K562 (cell line): Measurements from ENCODE around the gene CHAMP1. TPM values are rescaled to one million over a fixed set of nuclear protein-coding genes. Genes with fewer than 3 reads are reported as not detected.

Experiments used
- BRF1 ChIP-seq: IDR thresholded peaks from 3 replicates; pipeline ENCODE4 v1.6.1; 2011; ENCODE audit warnings: borderline replicate concordance, mild to moderate bottlenecking; ENCODE audit not compliant: insufficient read length; ENCODE audit errors: extremely low read depth
- CBX2 ChIP-seq: fragments of 200-600 bp; sonication (generic); IDR thresholded peaks from one replicate; pipeline ENCODE4 v1.6.1; 2012; ENCODE audit warnings: mild to moderate bottlenecking, low read length, inconsistent platforms; ENCODE audit not compliant: insufficient read depth, poor library complexity, severe bottlenecking
- CXXC5 ChIP-seq: fragments of 250-450 bp; sonication (Bioruptor Pico); IDR thresholded peaks from 2 replicates; pipeline ENCODE4 v1.8.0; 2022; ENCODE audit warnings: inconsistent platforms, mild to moderate bottlenecking, moderate library complexity
- EHMT2 ChIP-seq: fragments of 450-650 bp; IDR thresholded peaks from 2 replicates; pipeline ENCODE4 v1.6.1; 2018; ENCODE audit warnings: antibody characterized with exemption
- ESRRB ChIP-seq: fragments of 250-450 bp; sonication (Bioruptor Pico); IDR thresholded peaks from 2 replicates; pipeline ENCODE4 v1.5.0; 2020; ENCODE audit warnings: mild to moderate bottlenecking, moderate library complexity, borderline replicate concordance
- HDAC1 ChIP-seq, 2 experiments: fragments of 450-650 bp; IDR thresholded peaks; 2 replicates each; pipeline ENCODE4 v1.6.1; 2016 to 2017; ENCODE audit warnings: inconsistent platforms in 1 of 2, mild to moderate bottlenecking in 1 of 2, moderate library complexity in 1 of 2
- MECOM ChIP-seq: fragments of 250-450 bp; sonication (Bioruptor Pico); IDR thresholded peaks from 2 replicates; pipeline ENCODE4 v1.8.0; 2022; ENCODE audit warnings: inconsistent platforms
- RBM39 ChIP-seq: fragments of 200-400 bp; formaldehyde crosslinking; optimal IDR thresholded peaks from 2 replicates; pipeline ENCODE3; 2018; ENCODE audit warnings: low read depth, low read length
- TEAD1 ChIP-seq, 2 experiments: fragments of 450-650 bp in 1 of 2; sonication (generic) in 1 of 2; formaldehyde crosslinking; IDR thresholded peaks; 2 replicates each; pipeline versions ENCODE4 v1.4.0 to v1.8.0; 2020 to 2022; ENCODE audit warnings: mild to moderate bottlenecking in 2 of 2, missing genetic modification reagents in 1 of 2
- TOE1 ChIP-seq, 2 experiments: fragments of 450-650 bp in 1 of 2; sonication (generic) in 1 of 2; formaldehyde crosslinking in 1 of 2; IDR thresholded peaks; 2 replicates each; pipeline versions ENCODE4 v1.7.1 to v1.8.0; 2016 to 2022; ENCODE audit warnings: borderline replicate concordance in 2 of 2, mild to moderate bottlenecking in 2 of 2, antibody characterized with exemption in 1 of 2, inconsistent platforms in 1 of 2, low read depth in 1 of 2, missing genetic modification reagents in 1 of 2, moderate library complexity in 1 of 2
- ZNF197 ChIP-seq: fragments of 200-800 bp; sonication (Bioruptor generic); IDR thresholded peaks from 2 replicates; pipeline ENCODE4 v1.6.1; 2016; ENCODE audit warnings: low read depth, missing genetic modification characterization, missing compliant biosample characterization
- ZNF23 ChIP-seq: fragments of 250-450 bp; sonication (Bioruptor Pico); IDR thresholded peaks from 2 replicates; pipeline ENCODE4 v1.4.0; 2020; ENCODE audit warnings: mild to moderate bottlenecking
- ZNF316 ChIP-seq: fragments of 450-650 bp; IDR thresholded peaks from 2 replicates; pipeline ENCODE4 v1.6.1; 2016
- polyA plus RNA-seq, 8 experiments: library from polyadenylated mRNA; depleted of rRNA in 4 of 8; stranded (reverse) in 5 of 8; unstranded in 3 of 8; fragments of >200 nt; fragmentation: Nextera tagmentation in 2 of 8; fragmentation: Illumina TruSeq in 1 of 8; extraction: Ambion mirVana in 2 of 8; extraction: Trizol in 1 of 8; gene quantifications; 2 replicates each; pipeline versions ENCODE4 v1.2.1 to v1.2.3, GENCODE V29; 2011 to 2014; ENCODE audit warnings: inconsistent platforms in 1 of 8, missing spikeins in 1 of 8
- total RNA-seq, 7 experiments: library from RNA; depleted of rRNA in 6 of 7; stranded (reverse); fragments of >200 nt in 6 of 7; fragmentation: Illumina TruSeq in 2 of 7; extraction: Trizol in 2 of 7; gene quantifications; 2 replicates each; pipeline versions ENCODE4 v1.2.1 to v1.2.3, GENCODE V29; 2011 to 2021; ENCODE audit warnings: low replicate concordance in 1 of 7
- TF ChIP-seq, protein P1 (sequence below): fragments of 450-650 bp; IDR thresholded peaks from 2 replicates; pipeline ENCODE4 v1.6.1; 2014; ENCODE audit warnings: low read depth, mild to moderate bottlenecking, moderate library complexity, borderline replicate concordance
- TF ChIP-seq, protein P2 (sequence below): IDR thresholded peaks from 2 replicates; pipeline ENCODE4 v1.6.1; 2011; ENCODE audit not compliant: insufficient read length; ENCODE audit errors: extremely low read depth
- TF ChIP-seq, protein P3 (sequence below), 2 experiments: fragments of 250-450 bp in 1 of 2; fragments of 450-650 bp in 1 of 2; sonication (Bioruptor Pico) in 1 of 2; IDR thresholded peaks; 2 replicates each; pipeline versions ENCODE4 v1.6.1 to v1.8.0; 2016 to 2021; ENCODE audit warnings: mild to moderate bottlenecking in 2 of 2, moderate library complexity in 2 of 2, missing compliant biosample characterization in 1 of 2, missing genetic modification characterization in 1 of 2
- TF ChIP-seq, protein P4 (sequence below): sonication (generic); formaldehyde crosslinking; IDR thresholded peaks from 2 replicates; pipeline ENCODE4 v1.4.0; 2020; ENCODE audit warnings: mild to moderate bottlenecking, missing genetic modification reagents
- TF ChIP-seq, protein P5 (sequence below): sonication (generic); formaldehyde crosslinking; IDR thresholded peaks from 2 replicates; pipeline ENCODE4 v1.5.0; 2020; ENCODE audit warnings: missing genetic modification reagents
- TF ChIP-seq, protein P6 (sequence below), 2 experiments: fragments of 450-650 bp; conservative IDR thresholded peaks; 2 replicates each; pipeline ENCODE4 v1.6.1; 2017; ENCODE audit warnings: mild to moderate bottlenecking in 2 of 2, moderate library complexity in 2 of 2

The CHAMP1 gene
- total and polyA plus RNA-seq, 9 of the 15 experiments (the other 6 are each of a cell fraction or from before 2014, with no cell fraction given): 0.70 to 40.6 (median 15.3) TPM

DNA sequence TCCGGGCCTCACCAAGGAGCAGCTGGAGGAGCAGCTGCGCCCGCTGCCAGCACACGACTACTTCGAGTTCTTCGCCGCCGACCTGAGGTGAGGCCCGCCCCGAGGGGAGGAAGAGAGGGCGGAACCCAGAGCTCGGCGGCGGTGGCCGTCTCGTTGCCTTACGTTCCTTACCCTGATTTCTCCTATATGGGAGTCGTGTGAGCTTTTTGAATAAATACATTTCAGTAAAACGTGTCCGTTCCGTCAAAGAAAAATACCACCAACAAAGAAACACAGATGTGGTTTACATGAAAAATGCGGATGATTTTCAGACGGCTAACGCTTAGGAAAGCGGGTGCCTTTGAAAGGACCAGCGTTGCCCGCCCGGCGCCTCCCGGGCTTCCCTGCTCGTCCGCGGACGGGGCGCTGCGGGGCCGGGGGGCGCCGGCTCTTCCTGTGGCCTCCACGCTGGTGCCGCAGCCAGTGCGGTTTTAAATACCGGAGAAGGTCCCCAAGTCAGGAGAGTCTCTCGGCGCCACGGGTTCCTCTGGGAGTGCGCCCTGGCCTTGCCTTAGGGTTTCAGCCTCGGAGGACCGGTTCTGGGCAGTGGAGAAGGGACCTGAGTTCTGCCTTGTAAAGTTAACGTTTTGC is 32.1 kb upstream of the CHAMP1 start (continued):
- TF ChIP-seq CBX2 (no peak), ZNF316 (no peak), HDAC1 (IDR thresholded peaks at IDR 0.05) (peak in 1 of 2 experiments; percentile 81; a peak in 1 of 4 replicates), RBM39 (no peak), TOE1 (IDR thresholded peaks at IDR 0.05; ENCODE audit: borderline replicate concordance) (peak; percentile 22; the same call in 1 of the 2 replicates), TOE1 (CRISPR knock-in tag; IDR thresholded peaks at IDR 0.05; ENCODE audit: borderline replicate concordance, low read depth) (no peak), TEAD1 (CRISPR knock-in tag; IDR thresholded peaks at IDR 0.05) (no peak), MECOM (CRISPR knock-in tag) (no peak), ZNF23 (0 out of 2 replicates have a peak, but pooled peaks have one; percentile 15), BRF1 (no peak), ZNF197 (no peak), CXXC5 (peak; percentile 22), EHMT2 (no peak), ESRRB (CRISPR knock-in tag) (no peak)
- TF ChIP-seq, protein P1, sequence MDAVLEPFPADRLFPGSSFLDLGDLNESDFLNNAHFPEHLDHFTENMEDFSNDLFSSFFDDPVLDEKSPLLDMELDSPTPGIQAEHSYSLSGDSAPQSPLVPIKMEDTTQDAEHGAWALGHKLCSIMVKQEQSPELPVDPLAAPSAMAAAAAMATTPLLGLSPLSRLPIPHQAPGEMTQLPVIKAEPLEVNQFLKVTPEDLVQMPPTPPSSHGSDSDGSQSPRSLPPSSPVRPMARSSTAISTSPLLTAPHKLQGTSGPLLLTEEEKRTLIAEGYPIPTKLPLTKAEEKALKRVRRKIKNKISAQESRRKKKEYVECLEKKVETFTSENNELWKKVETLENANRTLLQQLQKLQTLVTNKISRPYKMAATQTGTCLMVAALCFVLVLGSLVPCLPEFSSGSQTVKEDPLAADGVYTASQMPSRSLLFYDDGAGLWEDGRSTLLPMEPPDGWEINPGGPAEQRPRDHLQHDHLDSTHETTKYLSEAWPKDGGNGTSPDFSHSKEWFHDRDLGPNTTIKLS: no peak
- TF ChIP-seq, protein P2, sequence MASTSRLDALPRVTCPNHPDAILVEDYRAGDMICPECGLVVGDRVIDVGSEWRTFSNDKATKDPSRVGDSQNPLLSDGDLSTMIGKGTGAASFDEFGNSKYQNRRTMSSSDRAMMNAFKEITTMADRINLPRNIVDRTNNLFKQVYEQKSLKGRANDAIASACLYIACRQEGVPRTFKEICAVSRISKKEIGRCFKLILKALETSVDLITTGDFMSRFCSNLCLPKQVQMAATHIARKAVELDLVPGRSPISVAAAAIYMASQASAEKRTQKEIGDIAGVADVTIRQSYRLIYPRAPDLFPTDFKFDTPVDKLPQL: no peak
- TF ChIP-seq, protein P3, sequence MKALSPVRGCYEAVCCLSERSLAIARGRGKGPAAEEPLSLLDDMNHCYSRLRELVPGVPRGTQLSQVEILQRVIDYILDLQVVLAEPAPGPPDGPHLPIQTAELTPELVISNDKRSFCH (CRISPR knock-in tag; IDR thresholded peaks at IDR 0.05): no peak
- TF ChIP-seq, protein P3 (tag; IDR thresholded peaks at IDR 0.05): peak; percentile 46; the same call in 1 of the 2 replicates
- TF ChIP-seq, protein P4, sequence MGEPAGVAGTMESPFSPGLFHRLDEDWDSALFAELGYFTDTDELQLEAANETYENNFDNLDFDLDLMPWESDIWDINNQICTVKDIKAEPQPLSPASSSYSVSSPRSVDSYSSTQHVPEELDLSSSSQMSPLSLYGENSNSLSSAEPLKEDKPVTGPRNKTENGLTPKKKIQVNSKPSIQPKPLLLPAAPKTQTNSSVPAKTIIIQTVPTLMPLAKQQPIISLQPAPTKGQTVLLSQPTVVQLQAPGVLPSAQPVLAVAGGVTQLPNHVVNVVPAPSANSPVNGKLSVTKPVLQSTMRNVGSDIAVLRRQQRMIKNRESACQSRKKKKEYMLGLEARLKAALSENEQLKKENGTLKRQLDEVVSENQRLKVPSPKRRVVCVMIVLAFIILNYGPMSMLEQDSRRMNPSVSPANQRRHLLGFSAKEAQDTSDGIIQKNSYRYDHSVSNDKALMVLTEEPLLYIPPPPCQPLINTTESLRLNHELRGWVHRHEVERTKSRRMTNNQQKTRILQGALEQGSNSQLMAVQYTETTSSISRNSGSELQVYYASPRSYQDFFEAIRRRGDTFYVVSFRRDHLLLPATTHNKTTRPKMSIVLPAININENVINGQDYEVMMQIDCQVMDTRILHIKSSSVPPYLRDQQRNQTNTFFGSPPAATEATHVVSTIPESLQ: 0 out of 2 replicates have a peak, but pooled peaks have one; percentile 56
- TF ChIP-seq, protein P5, sequence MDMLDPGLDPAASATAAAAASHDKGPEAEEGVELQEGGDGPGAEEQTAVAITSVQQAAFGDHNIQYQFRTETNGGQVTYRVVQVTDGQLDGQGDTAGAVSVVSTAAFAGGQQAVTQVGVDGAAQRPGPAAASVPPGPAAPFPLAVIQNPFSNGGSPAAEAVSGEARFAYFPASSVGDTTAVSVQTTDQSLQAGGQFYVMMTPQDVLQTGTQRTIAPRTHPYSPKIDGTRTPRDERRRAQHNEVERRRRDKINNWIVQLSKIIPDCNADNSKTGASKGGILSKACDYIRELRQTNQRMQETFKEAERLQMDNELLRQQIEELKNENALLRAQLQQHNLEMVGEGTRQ (CRISPR knock-in tag): no peak
- TF ChIP-seq, protein P6, sequence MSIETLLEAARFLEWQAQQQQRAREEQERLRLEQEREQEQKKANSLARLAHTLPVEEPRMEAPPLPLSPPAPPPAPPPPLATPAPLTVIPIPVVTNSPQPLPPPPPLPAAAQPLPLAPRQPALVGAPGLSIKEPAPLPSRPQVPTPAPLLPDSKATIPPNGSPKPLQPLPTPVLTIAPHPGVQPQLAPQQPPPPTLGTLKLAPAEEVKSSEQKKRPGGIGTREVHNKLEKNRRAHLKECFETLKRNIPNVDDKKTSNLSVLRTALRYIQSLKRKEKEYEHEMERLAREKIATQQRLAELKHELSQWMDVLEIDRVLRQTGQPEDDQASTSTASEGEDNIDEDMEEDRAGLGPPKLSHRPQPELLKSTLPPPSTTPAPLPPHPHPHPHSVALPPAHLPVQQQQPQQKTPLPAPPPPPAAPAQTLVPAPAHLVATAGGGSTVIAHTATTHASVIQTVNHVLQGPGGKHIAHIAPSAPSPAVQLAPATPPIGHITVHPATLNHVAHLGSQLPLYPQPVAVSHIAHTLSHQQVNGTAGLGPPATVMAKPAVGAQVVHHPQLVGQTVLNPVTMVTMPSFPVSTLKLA (conservative IDR thresholded peaks at IDR 0.05): peak; percentile 53 to 76; a peak in 3 of 4 replicates
